CD4-positive, alpha-beta T cell treated with Interleukin-1 beta for 1 hour (primary cell): ENCODE data around the gene TRIM15.
A peak's percentile ranks its signal among the peaks of the same experiment; 100 is the strongest.
"Not testable (repeated sequence)": the region's sequence is repeated elsewhere in the genome, so short reads cannot be mapped to it uniquely, and the experiment has no call there.

Source experiments
- DNase-seq, 2 donors: peaks; one replicate each; pipeline ENCODE4 v3.0.0-alpha.2; 2020 to 2022

The TRIM15 gene

GRCh38 chr6:30200551-30201281, 37.4 kb downstream of the TRIM15 start:
- peak in 1 of 2 donors; percentile 39 for DNase-seq

GRCh38 chr6:30202366-30202765, 39.0 kb downstream of the TRIM15 start:
- DNase-seq, result no peak

- no peak for DNase-seq
Observed at GRCh38 chr6:30204116-30204515, 40.8 kb downstream of the TRIM15 start.

- no peak for DNase-seq
Observed at GRCh38 chr6:30206152-30206551, 42.8 kb downstream of the TRIM15 start.

GRCh38 chr6:30206799-30207618, 43.7 kb downstream of the TRIM15 start:
- DNase-seq, result no peak

GRCh38 chr6:30207619-30208295, 44.4 kb downstream of the TRIM15 start:
- no peak for DNase-seq

- no peak for DNase-seq
Observed at GRCh38 chr6:30211306-30211705, 48.0 kb downstream of the TRIM15 start.

- DNase-seq, result no peak
Observed at GRCh38 chr6:30211899-30212298, 48.6 kb downstream of the TRIM15 start.

GRCh38 chr6:30212865-30213666, 49.7 kb downstream of the TRIM15 start, which contains the start of gene TRIM26:
TRIM26 (minus strand) TSS chr6:30213406; CDS start chr6:30199103, 14,303 bp downstream.
- peak; percentile 96 to 98 for DNase-seq

GRCh38 chr6:30213667-30213956, 50.3 kb downstream of the TRIM15 start:
- no peak for DNase-seq

- peak; percentile 80 to 82 for DNase-seq
Observed at GRCh38 chr6:30213957-30214656, 50.8 kb downstream of the TRIM15 start.

GRCh38 chr6:30214657-30214982, 51.3 kb downstream of the TRIM15 start:
- no peak for DNase-seq

- DNase-seq, result no peak
Observed at GRCh38 chr6:30216096-30216495, 52.8 kb downstream of the TRIM15 start.

- peak; percentile 42 to 71 for DNase-seq
Observed at GRCh38 chr6:30219244-30219643, 55.9 kb downstream of the TRIM15 start.

- not testable (repeated sequence) for DNase-seq
Observed at GRCh38 chr6:30221395-30221794, 58.0 kb downstream of the TRIM15 start.

GRCh38 chr6:30221956-30222355, 58.6 kb downstream of the TRIM15 start:
- DNase-seq, result not testable (repeated sequence)
